ENCODE data around the gene NRROS. TPM values are rescaled to one million over a fixed set of nuclear protein-coding genes. Genes with fewer than 3 reads are reported as not detected.
A peak's percentile ranks its signal among the peaks of the same experiment; 100 is the strongest.

NRROS gene
- polyA plus RNA-seq, 1 of the 3 experiments (the other 2 are of a cell fraction) = 0.25 TPM

- TF ChIP-seq RCOR1 (IDR thresholded peaks at IDR 0.05; ENCODE audit: low read length) (0 out of 2 replicates have a peak, but pooled peaks have one; percentile 21), GATA2 (CRISPR knock-in tag; IDR thresholded peaks at IDR 0.05) (no peak), FOSL2 (IDR thresholded peaks at IDR 0.05; ENCODE audit: borderline replicate concordance, low read depth) (no peak)
Observed at GRCh38 chr3:196684548-196685407, 45.3 kb downstream of the NRROS start (continued).

GRCh38 chr3:196686436-196686835 lies 46.9 kb downstream of the NRROS start:
- no peaks in the 10 kb centered on the region for H3K27me3 ChIP-seq (ENCODE audit: insufficient read depth)
- ChIA-PET CTCF (interaction anchor here (2.3 to 5.2 kb wide), 6 partner anchors 10 to 158 kb away, joined by 7 to 54 read pairs (median 15); no protein-coding TSS in a partner anchor), POLR2A (no interaction called here)
- no peak for DNase-seq
- no peaks in the 10 kb centered on the region for H3K9me3 ChIP-seq
- H3K79me2 ChIP-seq (ENCODE audit: insufficient read depth) = no peaks in the 10 kb centered on the region
- no peaks in the 10 kb centered on the region for H3F3A ChIP-seq (replicated peaks; ENCODE audit: insufficient read depth)
- no peak overlapping the region for H3K4me3 ChIP-seq (ENCODE audit: low read depth in 2 of 2, low read length in 1 of 2)
- no peak overlapping the region for H3K27ac ChIP-seq (ENCODE audit: low read depth in 2 of 2, low read length in 1 of 2)
- TF ChIP-seq RFX5 (IDR thresholded peaks at IDR 0.05; ENCODE audit: low read length) (no peak), SMC3 (IDR thresholded peaks at IDR 0.05; ENCODE audit: low read depth, low read length) (no peak), FOXM1 (IDR thresholded peaks at IDR 0.05; ENCODE audit: low read depth) (no peak), GABPA (IDR thresholded peaks at IDR 0.05; ENCODE audit: low read depth) (no peak), NFIC (IDR thresholded peaks at IDR 0.05; ENCODE audit: borderline replicate concordance) (no peak), NRF1 (IDR thresholded peaks at IDR 0.05; ENCODE audit: low read depth, low read length) (no peak), POLR2AphosphoS5 (IDR thresholded peaks at IDR 0.05; ENCODE audit: low read depth, low read length) (no peak), JUND (IDR thresholded peaks at IDR 0.05) (no peak), PBX3 (IDR thresholded peaks at IDR 0.05) (no peak), RCOR1 (IDR thresholded peaks at IDR 0.05; ENCODE audit: low read length) (no peak), GATA2 (CRISPR knock-in tag; IDR thresholded peaks at IDR 0.05) (no peak), MXI1 (IDR thresholded peaks at IDR 0.05; ENCODE audit: low read depth, low read length) (no peak), FOSL2 (IDR thresholded peaks at IDR 0.05; ENCODE audit: borderline replicate concordance, low read depth) (no peak), USF2 (IDR thresholded peaks at IDR 0.05; ENCODE audit: borderline replicate concordance, low read depth, low read length) (no peak), USF1 (IDR thresholded peaks at IDR 0.05; ENCODE audit: borderline replicate concordance, low read depth) (no peak), TCF12 (IDR thresholded peaks at IDR 0.05) (no peak), FOXJ3 (CRISPR knock-in tag; IDR thresholded peaks at IDR 0.05) (no peak), YY1 (IDR thresholded peaks at IDR 0.05; ENCODE audit: low read depth) (no peak), EP300 (IDR thresholded peaks at IDR 0.05; ENCODE audit: borderline replicate concordance in 1 of 2, low read depth in 1 of 2, low read length in 1 of 2) (no peak)
- 67% methylated on average over 2 of the region's 2 CpGs for WGBS (ENCODE audit: low lambda C conversion rate)
- H4K20me1 ChIP-seq (ENCODE audit: insufficient read depth) = no peaks in the 10 kb centered on the region
- H3K9me2 ChIP-seq = no peaks in the 10 kb centered on the region
- H2AFZ ChIP-seq (ENCODE audit: low read depth) = no peak overlapping the region
- H3K4me1 ChIP-seq (ENCODE audit: control insufficient read depth in 1 of 2, insufficient read depth in 2 of 2, low read depth in 1 of 2, low read length in 1 of 2) = peaks cover 0 to 6% of the 10 kb centered on the region in 2 experiments; a peak in 2 of 4 replicates
- H3K4me2 ChIP-seq = no peak overlapping the region
- H3K36me3 ChIP-seq (replicated peaks in 1 of 2; ENCODE audit: control insufficient read depth in 1 of 2, insufficient read depth in 2 of 2, low read length in 1 of 2) = no peaks in the 10 kb centered on the region
- H3K9ac ChIP-seq = no peak overlapping the region
